ENCODE results near the gene XPNPEP3. TPM values are rescaled to one million over a fixed set of nuclear protein-coding genes. Genes with fewer than 3 reads are reported as not detected.
"Not testable (repeated sequence)": the region's sequence is repeated elsewhere in the genome, so short reads cannot be mapped to it uniquely, and the experiment has no call there.

Gene XPNPEP3
- total RNA-seq, 1 donor from 2014 or later = 25.7 TPM

DNA sequence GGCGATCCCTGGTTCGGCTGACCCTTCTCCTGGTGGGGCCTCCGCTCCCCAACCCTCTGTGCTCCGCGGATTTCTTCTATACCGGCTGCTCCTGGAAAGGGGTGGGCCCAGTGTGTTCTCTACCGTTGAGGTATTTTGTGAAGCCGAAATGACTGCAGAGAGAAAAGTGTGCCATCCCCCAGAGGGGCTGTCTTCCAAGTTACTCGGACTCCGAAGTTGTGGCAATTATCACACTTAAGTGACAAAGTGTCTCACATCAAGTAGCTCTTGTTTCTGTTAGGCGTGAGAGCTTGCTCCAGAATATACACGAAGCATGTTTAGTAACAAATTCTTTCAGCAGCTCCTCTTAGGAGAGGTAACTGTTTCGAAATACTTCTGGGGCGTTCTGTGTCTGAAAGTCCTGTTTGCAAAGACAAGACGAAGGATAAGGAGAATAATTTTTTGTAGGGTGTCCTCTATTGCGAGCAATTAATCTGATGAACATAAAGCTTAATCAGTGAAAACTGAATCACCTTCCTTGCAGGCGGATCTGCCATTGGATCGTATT is 434 bp downstream of the XPNPEP3 start:
- DNase-seq (ENCODE audit: low spot score) = no peak

DNA sequence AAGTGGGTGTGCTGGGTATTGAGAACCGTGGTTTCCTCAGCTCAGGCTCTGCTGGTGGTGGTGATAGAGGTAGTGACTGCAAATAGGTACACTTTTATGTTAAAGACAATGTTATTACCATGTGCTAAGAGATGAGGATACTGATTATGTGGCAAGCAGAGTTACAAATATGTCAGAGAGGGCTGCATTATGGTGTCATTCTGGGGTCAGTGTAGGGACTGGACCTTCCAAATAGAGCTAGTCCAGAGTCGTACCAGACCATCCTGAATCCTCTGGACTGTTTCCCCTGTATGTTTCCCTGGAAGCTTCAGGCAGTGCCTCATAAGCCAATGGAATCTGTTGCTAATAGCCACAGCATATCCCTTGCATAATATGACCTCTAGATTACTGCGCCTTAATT is 5.1 kb downstream of the XPNPEP3 start, which contains the start of gene DNAJB7:
TSS of gene DNAJB7 (minus strand) at position 101 of the 400 bp plus-strand sequence. CDS start 119 bp downstream, outside the sequence.
- DNase-seq (ENCODE audit: low spot score) = no peak

DNA sequence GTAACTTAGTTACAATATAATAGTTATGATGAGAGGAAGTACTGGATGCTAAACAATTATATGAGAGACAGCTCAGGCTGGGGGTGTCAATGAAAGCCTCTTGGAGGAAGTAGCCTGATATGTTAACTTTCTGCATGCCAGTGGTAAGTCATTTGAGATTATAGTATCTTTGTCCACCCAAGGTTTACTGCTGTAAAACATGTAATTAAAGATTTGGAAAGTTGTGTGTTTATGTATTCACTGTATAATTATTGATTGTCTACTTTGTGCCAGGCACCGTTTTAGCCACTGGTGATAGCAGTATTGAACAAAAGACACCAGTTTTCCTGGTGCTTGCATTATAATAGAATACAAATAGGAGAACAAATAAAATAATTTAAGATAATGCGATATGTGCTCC is 5.6 kb downstream of the XPNPEP3 start:
- no peak for DNase-seq (ENCODE audit: low spot score)

DNA sequence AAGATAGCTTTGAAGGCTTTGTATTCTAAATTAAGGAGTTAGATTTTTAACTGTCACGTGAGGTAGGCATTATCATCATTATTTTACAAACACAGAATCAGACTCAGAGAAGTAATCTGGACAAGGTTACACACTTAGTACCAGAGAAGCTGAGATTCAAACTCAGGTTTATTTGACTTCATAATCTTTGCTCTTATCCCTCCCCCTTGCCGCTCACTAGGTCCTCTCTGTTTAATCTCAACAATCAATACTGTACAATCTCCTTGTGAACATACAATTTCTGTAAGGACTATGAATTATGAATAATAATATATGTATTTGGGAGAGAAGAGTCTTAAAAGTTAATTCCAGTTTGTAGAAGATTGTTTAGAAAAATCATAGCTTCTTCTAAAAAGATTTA is 10.2 kb downstream of the XPNPEP3 start:
- DNase-seq (ENCODE audit: low spot score) = no peak

DNA sequence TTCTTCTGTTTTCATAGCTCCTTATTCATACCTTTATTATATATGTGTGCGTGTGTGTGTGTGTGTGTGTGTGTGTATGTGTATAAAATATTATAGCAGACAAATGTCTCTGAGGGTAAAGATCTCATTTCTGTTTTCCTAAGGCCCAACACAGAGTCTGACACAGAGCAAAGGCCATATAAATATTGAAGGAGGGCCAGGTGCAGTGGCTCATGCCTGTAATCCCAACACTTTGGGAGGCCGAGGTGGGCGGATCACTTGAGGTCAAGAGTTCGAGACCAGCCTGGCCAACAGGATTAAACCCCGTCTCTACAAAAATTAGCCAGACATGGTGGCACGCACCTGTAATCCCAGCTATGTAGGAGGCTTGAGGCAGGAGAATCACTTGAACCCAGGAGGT is 11.4 kb downstream of the XPNPEP3 start:
- not testable (repeated sequence) for DNase-seq (ENCODE audit: low spot score)

DNA sequence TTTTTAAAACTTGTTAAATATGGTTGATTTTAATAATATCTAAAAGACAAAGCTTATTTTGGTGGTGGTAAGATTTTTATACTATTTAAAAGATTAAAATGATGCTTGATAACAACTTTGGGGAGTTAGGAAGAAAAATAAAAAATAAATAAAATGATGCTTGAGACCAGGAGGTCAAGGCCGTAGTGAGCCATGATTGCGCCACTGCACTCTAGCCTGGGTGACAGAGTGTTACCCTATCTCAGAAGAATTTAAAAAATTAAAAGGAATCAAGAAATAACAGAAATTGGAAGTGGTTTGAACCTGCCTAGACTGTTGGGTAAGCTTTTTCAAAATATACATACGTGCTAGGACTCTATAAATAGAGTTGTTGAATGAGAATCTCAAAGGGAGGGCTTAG is 17.1 kb downstream of the XPNPEP3 start:
- no peak for DNase-seq (ENCODE audit: low spot score)

DNA sequence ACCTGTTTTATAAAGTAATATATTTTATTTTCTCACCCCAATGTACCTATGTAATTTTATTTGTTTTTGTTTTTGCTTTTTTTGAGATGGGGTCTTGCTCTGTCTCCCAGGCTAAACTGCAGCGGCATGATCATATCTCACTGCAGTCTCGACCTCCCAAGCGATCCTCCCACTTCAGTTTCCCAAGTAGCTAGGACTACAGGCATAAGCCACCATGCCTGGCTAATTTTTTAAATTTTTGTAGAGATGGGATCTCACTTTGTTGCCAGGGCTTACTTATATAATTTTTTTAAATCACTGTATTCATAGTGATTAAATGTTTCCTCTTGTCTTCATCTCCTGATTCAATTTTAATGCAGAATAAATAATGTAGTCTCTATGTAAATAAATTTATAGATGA is 18.2 kb downstream of the XPNPEP3 start:
- DNase-seq (ENCODE audit: low spot score) = no peak

DNA sequence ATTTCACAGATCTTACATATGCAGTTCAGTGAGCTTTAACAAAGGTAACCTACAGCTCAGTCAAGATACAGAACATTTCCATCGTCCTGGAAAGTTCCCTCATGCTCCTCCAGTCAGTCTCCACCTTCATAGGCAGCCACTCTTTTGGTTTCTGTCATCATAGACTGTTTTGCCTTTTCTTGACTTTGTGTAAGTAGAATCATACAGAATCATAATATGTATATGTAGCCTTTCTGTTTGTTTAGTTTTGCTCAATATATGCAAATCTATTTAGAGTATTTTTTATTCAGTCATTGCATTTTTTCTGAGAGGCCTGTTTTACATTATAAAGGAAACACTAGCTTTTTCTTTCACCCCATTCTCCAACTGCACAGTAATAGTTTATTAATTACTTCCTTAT is 20.0 kb downstream of the XPNPEP3 start:
- no peak for DNase-seq (ENCODE audit: low spot score)

DNA sequence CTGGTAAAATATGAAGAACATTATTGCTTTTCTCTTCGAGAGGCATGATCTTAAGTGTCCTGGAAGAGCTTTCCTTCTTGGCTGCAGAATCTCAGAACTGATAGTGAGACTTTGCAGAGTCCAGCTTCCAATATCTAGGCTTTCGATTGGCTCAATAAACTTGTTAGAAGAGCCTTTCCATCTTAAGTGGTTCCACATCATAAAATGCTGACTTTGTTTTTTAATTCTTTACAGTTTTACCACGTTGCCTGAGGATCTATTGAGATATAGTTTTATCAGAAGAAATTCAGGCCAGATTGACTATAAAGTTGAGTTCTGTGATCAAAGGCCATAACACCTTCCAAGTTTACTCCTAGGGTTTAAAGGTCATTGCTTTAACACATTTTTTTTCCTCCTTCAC is 20.5 kb downstream of the XPNPEP3 start:
- DNase-seq (ENCODE audit: low spot score) = no peak

DNA sequence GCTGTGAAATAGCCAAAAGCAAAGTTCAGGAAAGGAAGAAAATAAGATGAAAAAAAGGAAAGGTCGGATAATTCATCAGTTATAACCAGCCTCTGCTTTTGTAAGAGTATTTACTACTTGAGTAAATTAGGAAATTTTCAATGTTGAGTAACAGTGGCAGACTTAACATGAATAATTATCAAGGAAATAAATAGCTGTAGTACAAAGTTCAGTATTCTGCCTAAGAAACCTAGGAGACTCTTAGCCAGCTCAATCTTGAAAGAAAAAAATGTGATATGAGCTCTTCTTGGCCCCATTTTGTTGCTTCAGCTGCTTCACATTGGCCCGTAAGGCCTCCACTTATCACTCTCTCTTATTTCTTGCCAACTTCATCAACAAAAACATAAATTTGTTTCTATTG is 22.0 kb downstream of the XPNPEP3 start:
- DNase-seq (ENCODE audit: low spot score) = no peak

DNA sequence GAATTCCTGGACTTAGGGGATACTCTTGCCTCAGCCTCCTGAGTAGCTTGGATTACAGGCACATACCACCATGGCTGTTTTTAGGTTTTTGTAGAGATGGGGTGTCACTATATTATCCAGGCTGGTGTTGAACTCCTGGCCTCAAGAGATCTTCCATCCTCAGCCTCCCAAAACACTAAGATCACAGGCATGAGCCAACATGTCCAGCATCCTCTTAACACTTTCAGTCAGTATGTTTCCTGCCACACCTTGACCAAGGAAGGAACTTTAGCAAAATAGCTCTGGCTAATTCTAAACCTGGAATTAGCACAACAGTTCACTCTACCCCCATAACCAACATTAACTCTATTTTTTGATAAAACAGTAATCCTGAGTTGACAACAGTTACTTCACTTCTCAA is 32.2 kb downstream of the XPNPEP3 start:
- no peak for DNase-seq (ENCODE audit: low spot score)

DNA sequence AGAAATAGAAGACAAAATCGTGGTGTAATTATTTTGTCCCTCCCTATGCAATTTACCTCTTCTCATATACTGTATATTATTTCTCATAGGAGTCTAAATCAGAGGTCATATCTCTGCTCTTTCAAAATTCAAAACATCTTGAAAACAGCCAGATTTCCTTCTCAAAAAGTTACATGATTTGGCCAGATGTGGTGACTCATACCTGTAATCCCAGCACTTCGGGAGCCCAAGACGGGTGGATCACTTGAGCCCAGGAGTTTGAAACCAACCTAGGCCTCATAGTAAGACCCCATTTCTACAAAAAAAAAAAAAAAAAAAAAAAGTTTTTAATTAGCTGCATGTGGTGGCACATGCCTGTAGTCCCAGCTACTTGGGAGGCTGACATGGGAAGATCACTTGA is 33.9 kb downstream of the XPNPEP3 start:
- no peak for DNase-seq (ENCODE audit: low spot score)

DNA sequence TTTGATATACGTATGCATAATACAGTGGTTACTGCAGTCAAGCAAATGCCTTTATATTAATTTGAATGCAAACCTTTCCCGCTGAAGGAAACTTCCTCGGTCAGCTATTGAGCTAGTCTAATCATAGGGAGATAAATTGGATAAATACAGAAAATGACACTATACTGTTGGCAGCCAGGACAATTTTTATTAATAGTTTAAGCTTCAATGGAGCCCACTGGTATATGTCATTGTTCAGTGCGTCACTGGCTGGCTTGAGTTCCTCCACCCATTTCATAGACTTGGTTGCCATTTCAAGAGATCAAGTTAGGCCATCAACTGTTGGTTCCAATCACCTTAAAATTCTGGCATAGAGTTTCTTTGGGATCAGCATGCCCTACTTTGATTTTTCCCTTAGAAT is 37.5 kb downstream of the XPNPEP3 start:
- no peak for DNase-seq (ENCODE audit: low spot score)

DNA sequence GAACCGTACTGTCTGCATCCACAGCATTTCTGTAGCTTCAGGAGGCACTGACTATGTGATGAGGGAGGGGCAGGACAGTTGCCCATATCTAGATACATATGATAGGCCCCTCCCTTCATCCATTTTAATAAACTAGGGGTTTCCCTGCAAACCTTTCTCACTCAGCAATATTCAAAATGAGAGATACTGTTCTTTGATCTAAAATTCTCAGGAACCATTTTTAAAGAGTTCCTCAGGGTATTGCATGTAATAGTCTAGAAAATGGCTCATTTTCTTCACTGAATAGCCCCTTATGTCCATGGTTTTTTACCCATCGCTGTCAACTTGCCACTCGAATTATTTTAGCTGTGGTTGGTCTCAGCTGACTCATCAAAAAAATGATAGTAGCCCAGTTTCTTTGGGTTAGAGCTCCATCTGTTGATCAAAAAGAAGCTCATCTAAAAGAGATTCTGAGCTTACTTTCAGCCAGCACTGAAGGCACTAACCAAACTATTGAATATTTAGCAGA is 42.0 kb downstream of the XPNPEP3 start:
- no peak for DNase-seq (ENCODE audit: low spot score)

DNA sequence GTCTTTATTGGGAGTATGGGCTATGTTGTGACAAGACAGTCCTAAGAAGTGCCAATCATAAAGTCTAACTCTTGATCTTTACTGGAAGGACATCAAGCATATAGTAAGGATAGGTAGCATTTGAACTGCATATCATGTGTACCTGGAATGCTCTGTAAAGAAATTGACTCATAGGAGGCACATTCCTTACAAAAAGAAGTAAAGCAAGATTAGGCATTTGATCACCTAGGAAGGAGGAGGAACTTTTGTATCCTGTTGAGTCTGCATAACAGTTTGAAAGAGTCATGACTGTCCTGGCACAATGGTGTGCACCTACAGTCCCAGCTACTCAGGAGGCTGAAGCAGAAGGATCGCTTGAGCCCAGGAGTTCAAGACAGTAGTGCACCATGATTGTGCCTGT is 47.2 kb downstream of the XPNPEP3 start:
- no peak for DNase-seq (ENCODE audit: low spot score)

DNA sequence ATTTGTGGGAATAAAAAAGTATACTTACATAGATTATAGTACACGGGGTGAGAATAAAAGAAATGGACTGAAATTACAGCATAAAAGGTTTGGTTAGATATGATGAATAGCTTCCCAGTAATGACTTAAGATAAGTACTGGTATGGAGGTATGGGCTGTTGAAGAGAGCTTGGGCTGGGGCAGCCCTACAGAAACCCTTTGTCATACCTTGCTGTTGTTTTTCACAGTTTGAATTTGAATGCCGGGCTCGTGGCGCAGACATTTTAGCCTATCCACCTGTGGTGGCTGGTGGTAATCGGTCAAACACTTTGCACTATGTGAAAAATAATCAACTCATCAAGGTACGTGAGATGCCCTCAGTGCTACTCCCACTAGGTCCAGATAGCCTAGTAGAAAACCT is 51.9 kb downstream of the XPNPEP3 start:
- no peak for DNase-seq (ENCODE audit: low spot score)

DNA sequence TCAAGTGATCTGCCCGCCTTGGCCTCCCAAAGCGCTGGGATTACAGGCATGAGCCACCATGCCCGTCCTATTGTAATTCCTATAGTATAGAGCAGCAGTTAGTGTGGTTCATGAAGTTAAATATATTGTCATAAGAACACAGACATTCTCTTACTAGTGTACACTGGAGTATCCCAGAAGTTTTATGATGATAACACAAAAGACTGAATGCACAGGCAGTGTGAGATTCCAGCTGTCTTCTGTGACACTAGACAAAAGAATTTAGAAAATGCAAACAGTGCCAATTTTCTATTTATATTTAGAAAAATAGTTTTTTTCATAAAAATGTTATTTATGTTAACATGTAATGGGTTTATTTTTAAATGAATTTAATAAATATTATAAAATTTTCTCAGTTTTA is 54.8 kb downstream of the XPNPEP3 start:
- DNase-seq (ENCODE audit: low spot score) = no peak

DNA sequence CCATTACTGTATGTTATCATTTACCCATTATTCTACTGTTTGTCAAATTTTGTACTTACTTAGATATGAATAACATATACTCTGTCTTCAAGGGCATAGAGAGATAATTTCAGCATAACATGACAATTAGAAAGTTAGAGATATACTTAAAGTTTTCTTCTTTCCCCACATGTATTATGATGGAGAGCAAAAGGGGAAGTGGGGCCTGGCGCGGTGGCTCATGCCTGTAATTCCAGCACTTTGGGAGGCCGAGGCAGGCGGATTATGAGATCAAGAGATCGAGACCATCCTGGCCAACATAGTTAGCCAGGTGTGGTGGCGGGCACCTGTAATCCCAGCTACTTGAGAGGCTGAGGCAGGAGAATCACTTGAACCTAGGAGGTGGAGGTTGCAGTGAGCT is 56.0 kb downstream of the XPNPEP3 start:
- DNase-seq (ENCODE audit: low spot score) = not testable (repeated sequence)

DNA sequence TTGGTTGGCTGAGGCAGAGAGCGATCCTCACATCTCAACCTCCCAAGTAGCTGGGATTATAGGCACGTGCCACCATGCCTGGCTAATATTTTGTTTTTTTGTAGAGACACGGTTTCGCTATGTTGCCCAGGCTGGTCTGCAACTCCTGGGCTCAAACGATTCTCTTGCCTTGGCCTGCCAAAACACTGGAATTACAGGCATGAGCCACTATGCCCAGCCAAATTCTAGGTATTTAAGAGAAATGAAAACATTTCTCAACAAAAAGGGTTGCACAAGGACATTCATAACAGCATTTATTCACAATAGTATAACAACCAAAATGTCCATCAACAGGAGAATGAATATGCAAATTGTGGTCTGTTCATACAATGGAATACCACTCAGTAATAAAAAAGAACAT is 62.5 kb downstream of the XPNPEP3 start:
- no peak for DNase-seq (ENCODE audit: low spot score)

DNA sequence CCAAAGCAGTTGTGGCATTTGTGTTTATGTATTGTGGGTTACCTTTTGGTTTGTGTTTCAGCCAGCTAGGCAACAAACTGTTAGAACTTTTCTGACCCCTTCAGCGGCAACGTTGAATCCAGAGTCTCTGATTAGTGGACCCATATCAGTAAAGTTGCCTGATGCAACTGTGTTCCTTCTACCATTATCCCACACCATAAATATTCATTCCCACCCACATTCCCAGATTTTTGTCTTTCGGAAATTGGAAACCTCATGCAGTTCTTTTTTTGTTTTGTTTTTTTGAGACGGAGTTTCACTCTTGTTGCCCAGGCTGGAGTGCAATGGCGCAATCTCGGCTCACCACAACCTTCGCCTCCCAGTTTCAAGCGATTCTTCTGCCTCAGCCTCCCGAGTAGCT is 63.6 kb downstream of the XPNPEP3 start:
- DNase-seq (ENCODE audit: low spot score) = no peak

DNA sequence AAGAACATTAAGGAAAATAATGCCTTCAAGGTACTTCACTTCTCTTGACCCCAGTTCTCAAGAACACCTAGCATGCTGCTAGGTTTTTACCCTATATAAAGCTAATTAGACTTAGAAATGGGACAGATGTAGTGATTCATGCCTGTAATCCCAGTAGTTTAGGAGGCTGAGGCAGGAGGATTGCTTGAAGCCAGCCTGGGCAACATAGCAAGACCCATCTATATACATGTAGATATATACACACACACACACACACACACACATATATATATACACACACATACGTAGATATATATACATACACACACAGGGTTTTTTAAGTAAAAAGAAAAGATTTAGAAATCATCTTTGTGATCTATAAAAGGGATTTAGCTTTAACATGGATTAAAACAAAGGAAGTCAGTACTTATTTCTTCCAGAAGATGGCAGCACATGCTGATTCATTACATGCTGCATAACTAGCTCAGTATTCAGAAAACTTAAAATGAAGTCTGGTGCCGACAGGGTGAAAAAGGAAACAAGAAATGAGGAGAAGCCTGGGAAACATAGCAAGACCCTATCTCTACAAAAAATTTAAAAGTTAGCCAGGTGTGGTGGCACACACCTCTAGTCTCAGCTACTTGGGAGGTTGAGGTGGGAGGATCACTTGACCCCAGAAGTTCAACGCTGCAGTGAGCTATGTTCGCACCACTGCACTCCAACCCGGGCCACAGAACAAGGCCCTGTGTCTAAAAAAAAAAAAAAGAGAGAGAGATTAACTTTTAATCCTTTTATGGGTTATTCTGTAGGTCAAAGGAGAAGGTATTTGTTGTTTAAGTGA is 65.7 kb downstream of the XPNPEP3 start:
- no peak for DNase-seq (ENCODE audit: low spot score)

DNA sequence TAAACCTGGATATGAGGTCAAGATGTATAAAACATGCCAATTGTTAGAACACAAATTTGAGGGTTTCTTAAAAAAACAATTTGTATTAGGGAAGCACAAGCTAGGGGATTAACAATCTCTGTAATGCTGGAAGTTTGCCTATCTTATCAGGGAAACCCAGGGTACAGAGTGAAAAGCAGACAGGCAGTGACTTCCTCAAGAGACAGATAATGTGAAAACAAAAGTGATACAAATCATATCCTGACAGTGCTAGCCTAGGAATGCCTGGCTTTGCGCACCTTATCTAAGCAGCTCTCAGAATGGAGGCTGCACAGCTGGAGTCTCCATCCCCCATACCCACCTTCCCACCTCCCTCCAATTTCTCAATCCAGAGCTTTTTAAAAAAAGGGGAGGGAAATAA is 71.7 kb downstream of the XPNPEP3 start:
- no peak for DNase-seq (ENCODE audit: low spot score)

DNA sequence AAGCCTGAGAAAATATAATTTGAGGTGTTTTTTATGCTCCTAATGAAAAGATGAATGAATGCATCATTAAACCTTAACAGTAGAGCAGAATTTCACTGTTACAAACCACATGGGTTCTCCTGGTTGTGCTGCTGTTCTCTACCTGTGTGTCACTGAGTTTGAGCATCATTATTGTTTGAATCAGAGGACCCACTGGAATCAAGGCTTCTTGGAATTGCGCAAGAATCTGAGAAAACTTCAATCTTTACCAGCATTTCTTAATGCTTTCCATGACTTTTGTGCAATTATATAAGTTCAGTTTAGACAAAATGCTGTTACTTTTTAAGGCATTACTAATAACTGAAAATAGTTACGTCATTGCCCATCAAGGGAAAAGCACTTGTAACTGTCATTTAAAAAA is 75.4 kb downstream of the XPNPEP3 start:
- DNase-seq (ENCODE audit: low spot score) = no peak

DNA sequence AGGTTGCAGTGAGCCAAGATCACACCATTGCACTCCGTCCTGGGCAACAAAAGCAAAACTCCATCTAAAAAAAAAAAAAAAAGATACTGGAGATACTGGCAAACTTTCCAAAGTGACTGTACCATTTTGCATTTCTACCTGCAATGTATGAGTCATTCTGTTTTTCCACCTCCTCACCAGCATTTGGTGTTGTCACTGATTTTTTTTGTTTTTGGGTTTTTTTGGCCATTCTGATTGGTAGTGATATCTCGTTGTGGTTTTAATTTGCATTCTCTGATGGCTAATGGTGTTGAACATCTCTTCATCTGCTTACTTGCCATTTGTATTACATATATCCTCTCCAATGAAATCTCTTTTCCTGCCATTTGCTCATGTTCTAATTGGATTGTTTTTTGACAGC is 82.3 kb downstream of the XPNPEP3 start:
- no peak for DNase-seq (ENCODE audit: low spot score)
